HPDE6-E6E7 (cell line): ENCODE measurements around the gene AMIGO3.
"Not testable (repeated sequence)": the region's sequence is repeated elsewhere in the genome, so short reads cannot be mapped to it uniquely, and the experiment has no call there.

ENCODE experiments used
- DNase-seq: peaks from one replicate; pipeline ENCODE4 v3.0.0; 2011; ENCODE audit warnings: missing footprints; ENCODE audit errors: extremely low spot score

The AMIGO3 gene

DNA sequence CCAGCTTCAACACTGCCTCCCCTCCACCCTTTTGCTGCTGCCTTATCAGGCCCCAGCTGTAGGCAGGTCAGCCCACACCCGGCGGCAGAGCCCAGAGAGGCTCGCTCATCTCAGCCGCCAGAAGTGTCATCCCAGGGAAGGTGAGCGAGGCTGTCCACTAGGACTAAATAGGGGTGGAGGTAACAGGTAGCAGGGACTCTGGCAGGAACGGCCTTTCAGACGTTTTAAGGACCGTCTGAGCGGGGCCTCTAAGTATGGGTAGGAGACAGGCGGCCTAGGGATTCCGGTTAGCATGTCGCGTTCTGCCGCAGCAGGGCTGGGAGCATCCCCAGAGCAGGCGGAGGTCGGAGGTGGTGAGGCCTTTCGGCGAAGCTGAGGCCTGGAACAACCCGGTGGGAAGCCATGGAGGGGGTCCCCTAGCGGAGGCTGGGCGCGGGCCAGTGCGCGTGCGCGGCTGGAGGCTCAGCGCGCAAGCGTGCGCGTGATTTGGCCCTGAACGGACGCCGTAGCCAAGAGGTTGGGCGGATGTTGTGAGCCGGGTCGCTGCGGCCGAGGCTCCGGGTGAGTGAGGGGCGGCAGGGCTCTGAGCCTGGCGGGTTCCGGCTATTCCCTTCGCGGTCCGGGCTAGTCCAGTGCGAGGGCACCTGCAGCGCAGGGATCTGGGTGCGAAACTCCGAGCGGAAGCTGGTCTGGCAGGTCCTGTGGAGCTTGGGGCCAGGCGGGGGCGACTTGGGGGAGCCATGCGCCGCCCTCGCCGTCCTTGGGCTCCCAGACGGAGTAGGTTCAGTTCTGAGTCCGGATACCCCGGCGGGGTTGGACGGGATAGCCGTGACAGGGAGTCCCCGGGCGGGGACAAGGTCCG lies 30.2 kb downstream of the AMIGO3 start, which contains the start of the genes MST1 and RNF123:
TSS of gene MST1 (minus strand) at position 429 of the 862 bp plus-strand sequence. CDS start 783 bp downstream, outside the sequence.
TSS of gene RNF123 (plus strand) at position 512 of the 862 bp plus-strand sequence. CDS start 1,609 bp downstream, outside the sequence.
- peak; percentile 46 for DNase-seq

DNA sequence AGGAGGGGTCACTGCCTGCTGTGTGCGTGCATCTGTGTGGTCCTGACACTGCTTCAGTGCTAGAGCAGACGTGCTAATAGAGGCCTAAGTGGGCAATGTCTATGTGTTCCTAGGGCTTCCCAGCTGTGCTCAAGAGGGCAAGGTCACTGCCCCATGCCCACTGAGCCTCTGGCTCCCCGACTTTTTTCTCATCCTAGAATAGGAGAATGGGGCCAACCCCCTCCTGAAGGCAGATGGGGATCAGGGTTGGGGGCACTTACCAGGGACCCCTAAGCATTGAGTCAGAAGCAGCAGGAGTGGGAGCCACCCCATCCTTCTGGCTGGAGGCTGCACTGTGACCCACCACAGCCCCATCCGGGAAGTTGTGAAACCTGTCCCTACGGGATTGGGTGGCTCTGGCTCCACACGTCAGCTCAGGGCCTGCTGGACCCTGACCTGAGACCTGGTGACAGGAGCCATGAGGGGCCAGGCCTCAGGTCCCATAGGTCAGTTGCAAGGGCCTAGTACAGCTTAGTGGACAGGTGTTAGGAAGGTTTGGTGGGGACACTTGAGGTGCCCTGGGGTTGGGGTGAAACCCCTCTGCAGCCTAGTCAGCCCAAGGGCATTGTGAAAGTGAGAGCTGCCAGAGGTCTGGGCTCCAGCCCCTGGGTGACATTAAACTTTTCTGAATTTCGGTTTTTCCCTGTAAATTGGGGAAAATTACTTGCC lies 31.0 kb downstream of the AMIGO3 start:
- DNase-seq = not testable (repeated sequence)

- DNase-seq = not testable (repeated sequence)
These were observed 32.1 kb downstream of the AMIGO3 start for GRCh38 chr3:49687424-49687795.

DNA sequence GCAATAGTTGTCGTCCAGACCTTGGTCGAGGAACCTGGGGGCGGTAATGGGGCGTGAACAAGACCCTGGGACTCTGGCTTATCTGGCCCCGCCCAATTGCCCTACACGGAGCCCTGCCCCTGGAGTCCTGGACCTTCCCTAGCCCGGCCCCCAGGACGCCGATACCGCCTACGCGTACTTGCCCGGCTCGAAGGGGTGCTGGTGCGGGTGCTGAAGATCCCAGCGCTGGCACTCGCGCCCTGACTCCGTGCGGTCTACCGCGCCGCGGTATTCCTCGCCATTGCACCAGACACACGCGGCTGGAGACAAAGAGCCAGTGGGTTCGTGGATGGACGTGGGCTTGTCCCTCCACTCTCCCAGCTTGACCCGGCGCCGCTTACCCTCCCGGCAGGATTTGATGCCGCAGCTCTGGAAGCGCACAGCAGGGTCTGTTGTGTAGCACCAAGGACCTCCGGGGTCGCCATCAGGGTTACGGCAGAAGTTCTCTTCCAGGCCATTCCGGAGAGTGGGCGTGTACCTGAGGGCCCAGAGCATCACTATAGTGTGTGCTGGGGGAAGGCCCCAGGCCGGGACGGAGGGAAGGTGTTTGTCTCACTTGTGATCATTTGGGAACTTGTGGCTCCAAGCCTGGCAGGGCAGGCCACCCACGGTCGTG lies 32.6 kb downstream of the AMIGO3 start:
- not testable (repeated sequence) for DNase-seq

DNA sequence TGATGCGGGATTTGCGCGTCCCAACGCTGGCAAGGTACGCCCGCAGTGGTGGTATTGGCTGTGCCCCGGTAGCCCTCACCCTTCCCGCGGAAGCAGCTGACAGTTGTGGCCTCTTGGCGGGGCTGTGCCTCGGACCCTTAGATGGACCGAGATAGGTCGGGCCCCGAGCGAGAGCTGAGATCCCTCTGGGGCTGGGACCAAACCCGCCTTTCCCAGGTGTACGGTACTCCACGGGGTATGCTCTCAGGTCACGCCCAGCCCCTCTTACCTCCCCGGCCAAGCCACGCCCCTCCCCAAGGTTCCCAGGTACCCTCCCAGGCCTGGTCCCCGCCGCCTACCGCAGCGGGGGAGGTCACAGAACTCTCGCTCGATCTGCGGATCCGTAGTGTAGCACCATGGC lies 33.1 kb downstream of the AMIGO3 start:
- not testable (repeated sequence) for DNase-seq

DNA sequence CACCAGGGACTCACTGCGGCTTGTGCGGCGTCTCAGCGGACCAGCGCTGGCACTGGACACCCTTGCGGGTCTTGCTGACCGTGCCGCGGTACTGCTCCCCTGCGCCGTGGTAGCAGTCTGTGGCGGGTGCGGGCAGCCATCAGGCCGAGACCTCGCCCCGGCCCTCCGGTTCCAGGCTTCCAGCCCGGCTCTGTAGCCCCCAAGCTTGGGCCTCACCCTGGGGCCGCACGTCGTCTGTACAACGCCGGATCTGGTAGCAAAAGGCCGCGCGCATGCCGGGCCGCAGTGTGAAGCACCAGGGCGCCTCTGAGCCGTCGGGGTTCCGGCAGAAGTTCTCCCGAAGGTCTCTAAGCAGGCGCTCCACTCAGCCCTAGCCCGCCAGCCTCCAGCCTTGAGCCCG lies 33.6 kb downstream of the AMIGO3 start:
- not testable (repeated sequence) for DNase-seq

GRCh38 chr3:49685103-49685502 lies 34.4 kb downstream of the AMIGO3 start:
- DNase-seq = not testable (repeated sequence)

GRCh38 chr3:49684453-49684852 lies 35.0 kb downstream of the AMIGO3 start:
- not testable (repeated sequence) for DNase-seq

GRCh38 chr3:49683162-49683561 lies 36.3 kb downstream of the AMIGO3 start:
- no peak for DNase-seq

DNA sequence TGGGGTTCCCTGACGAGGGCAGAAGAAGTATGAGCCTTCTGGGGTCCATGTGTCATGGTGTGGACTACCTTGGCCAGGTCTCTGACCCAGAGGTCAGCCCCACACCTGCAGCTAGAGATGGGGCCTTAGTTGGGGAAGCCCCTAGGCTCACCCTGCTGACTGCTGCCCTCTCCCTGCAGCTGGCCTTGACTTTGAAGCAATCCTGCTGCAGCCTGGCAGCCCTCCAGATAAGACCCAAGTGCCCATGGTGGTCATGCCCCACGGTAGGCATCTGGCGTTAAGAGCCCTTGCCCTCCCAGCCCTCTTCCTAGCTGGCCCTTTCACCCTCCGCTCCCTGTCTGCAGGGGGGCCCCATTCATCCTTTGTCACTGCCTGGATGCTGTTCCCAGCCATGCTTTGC lies 37.9 kb downstream of the AMIGO3 start:
- no peak for DNase-seq

DNA sequence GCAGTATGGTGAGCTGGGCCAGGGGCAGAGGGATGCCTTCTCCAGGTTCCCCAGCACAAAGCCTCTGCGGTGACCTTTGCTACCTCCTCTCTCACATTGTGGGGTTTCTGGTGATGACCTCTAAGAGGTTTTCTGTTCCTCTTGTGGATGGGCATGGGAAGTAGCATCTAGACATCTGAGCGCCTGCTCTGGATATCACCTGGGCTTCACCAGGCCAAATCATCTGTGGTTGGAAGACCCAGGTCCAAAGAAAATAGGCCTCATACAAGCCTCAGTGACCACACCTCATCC lies 38.3 kb downstream of the AMIGO3 start:
- no peak for DNase-seq

DNA sequence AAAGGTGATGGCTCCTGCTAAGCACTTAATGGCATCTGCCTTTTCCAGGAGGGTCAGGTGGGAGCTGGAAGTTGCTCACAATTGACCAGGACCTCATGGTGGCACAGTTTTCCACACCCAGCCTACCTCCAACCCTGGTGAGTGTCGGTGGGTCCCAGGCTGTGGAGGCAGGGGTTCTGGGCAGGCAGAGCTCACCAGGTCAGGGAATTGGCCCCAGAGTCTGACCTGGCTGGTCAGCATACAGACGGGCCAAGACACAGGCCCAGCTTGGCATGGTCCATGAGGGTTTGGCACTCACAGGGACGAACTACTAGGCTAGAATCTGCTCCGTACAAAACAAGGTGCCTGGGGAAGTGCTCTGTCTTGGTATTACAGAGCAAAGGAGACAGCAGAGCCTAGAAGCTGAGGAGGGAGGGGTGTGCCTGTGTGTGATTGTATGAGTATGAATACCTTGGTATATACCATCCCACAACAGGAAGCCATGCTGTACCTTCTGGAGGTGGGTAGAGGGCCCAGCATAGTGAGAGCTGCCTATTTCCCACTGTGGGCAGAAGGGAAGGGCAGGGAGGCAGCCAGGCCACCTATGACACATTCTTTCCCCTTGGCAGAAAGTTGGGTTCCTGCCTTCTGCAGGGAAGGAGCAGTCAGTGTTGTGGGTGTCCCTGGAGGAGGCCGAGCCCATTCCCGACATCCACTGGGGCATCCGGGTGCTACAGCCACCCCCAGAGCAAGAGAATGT lies 38.8 kb downstream of the AMIGO3 start:
- DNase-seq = no peak

GRCh38 chr3:49675912-49676311 lies 43.6 kb downstream of the AMIGO3 start:
- no peak for DNase-seq

DNA sequence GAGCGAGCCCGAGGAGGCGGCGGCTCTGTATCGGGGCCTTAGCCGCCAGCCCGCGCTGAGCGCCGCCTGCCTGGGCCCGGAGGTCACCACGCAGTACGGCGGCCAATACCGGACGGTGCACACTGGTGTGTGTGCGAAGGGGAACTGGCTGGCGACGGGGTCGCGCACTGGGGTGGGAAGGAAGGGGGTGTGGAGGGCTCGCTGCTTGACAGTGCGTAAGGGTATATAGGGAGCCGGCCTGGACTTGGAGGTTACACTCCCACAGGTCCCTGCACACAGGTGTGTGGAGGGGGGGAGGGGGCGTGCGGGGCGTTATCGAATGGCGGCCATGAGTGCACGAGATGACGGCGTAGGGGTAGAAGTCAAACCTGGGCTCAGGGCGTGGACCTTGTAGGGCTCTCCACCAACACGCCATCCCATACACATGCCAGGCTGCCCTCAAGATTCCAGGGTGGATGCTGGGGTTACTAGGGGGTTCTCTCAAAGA lies 44.9 kb downstream of the AMIGO3 start:
- no peak for DNase-seq

DNA sequence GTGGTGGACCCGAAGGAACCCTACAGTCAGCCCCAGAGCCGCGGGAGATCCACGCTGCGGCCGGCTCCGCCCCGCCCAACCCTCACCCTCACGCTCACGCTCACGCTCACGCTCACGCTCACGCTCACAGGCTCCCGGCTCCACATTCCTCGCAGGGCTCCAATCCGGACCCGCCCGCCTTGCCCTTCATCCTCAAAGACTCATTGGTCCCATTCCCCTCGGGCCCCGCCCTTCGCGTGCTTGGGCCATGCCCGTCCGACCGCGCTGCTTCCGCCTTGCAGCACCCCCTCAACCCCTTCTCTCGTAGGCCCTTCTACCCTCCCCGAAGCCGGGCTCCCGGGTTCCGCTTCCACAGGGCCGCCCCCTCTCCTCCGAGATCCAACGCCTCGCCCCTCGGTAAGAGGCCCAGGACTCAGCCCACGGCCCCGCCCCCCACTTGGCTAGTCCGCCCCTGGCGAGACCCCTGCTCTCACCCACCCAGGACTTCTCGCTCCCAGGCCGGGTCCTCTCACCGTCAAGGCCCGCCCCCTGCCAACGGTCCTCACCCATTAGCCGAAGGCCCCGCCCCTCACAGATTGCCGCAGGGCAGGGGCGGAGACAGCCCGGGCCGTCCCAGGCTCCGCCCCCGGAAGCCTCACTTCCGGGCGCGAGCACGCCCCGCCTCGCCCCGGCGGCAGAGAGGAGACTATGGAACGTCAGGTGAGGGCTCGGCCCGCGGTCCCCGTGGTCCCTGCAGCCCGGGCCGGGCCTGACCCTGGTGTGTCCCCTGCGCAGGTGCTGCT lies 45.6 kb downstream of the AMIGO3 start, which contains the start of gene APEH:
TSS of gene APEH (plus strand) at position 637 of the 782 bp plus-strand sequence. CDS start at position 688, 51 bp downstream.
- DNase-seq = peak; percentile 69

DNA sequence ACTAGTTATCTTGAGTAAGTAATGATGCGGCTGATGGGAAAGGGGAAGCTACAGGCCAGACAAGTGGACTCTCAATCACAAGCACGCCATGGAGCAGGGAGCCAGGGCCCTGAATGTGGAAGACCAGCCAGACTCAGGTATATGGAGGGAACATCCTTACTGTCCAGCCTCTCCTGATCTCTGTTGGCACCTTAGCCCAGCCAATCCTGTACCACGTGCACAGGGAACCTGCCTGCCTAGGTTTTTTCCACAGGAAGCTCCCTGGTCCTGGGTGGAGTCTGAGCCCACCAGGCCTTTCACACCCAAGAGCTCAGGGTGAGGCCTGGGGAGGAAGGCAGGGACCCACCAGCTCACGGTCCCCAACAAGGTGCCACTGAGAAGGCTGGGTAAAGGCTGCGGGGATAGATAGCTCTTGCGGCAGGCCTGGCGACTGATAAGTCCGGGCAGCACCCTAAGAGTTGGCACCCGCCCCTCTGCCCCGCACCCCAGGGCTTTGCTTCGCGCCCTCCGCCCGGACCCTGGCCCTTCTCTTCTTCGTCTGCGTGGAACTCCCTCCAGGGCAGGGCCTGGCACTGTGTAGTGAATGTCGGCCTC lies 46.3 kb downstream of the AMIGO3 start:
- no peak for DNase-seq

GRCh38 chr3:49671291-49672288 lies 47.9 kb downstream of the AMIGO3 start:
- DNase-seq = peak; percentile 37

DNA sequence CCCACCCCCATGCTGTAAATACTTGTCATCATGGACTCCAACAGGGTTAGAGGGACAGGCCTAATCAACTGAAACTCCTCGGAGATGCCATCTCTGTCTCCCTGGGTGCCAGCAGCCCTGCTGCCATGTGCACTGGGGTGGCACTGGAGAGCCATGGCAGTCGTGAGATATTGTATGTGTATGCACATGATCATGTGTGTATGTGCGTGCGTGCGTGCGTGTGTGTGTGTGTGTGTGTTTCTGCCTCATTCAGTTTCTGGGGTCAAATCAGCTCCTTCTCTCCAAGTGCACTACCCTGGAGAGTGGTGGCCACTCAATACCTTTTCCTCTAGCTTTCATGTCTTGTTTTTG lies 48.6 kb downstream of the AMIGO3 start:
- no peak for DNase-seq

- DNase-seq = no peak
These were observed 50.1 kb downstream of the AMIGO3 start for GRCh38 chr3:49669352-49669751.
